ENCODE measurements around the gene SLCO4A1.

SLCO4A1 gene

DNA sequence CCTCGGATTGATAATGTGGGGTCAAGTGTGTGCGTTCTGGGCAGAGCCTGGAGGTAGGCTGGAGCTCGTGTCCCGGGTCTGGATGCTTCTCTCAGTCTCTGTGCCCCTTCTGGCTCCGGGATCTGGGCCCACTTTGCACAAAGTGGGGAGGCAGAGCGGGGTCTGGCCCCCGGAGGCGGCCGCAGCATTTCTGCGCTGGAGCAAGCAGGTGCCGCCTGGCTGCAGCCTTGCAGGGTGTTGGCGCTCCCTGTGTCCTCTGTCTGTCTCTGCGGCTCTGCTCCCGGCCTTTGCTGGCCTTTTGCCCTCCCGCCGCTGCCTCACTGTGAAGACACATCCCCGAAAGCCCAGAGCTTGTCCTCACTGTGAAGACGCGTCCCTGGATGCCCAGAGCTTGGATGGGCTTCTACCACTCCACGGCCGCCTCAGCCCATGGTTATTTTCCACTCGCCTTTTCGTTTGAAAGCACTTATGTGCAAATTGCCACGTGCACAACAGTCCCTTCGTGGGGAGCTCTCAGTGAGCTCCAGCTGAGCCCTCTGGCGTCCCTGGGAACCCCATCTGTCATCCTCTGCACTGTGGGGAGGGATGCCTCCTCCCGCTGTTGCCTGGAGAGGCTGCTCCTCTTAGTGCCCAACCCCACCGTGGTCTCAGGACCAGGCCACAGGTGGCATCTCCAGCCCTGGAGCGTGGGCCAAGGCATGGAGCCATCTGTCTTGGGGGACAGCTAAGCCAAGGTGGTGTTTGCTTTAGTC lies 17.4 kb downstream of the SLCO4A1 start:
- Histone ChIP-seq H3K36me3 (ENCODE audit: control insufficient read depth, low read depth, low read length) (no peaks in the 10 kb centered on the region), H3K27ac (ENCODE audit: low read length) (no peak overlapping the region)

DNA sequence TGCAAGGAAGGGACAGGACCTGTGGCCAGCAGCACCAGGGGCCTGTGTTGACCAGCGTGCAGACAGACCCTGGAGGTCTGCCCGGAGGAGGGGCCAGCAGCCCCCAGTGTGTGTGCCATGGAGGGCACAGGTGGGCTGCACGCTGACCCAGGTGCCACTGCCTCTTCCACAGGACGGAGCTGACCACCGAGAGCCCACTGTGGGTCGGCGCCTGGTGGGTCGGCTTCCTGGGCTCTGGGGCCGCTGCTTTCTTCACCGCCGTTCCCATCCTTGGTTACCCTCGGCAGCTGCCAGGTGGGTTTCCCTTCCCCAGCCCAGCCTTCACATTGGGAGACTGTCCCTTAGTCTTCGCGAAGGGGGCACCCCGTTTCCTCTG lies 17.9 kb downstream of the SLCO4A1 start:
- Histone ChIP-seq H3K9ac (ENCODE audit: low read length) (no peak overlapping the region), H3K9me3 (ENCODE audit: control insufficient read depth, low read depth, low read length) (no peaks in the 10 kb centered on the region), H3K36me3 (ENCODE audit: control insufficient read depth, low read depth, low read length) (no peaks in the 10 kb centered on the region), H3K27me3 (ENCODE audit: control insufficient read depth, insufficient read depth, low read length) (no peaks in the 10 kb centered on the region), H3K27ac (ENCODE audit: low read length) (no peak overlapping the region), H3K4me1 (ENCODE audit: control insufficient read depth, low read depth, low read length) (no peaks in the 10 kb centered on the region), H3K4me3 (ENCODE audit: low read length) (no peak overlapping the region)

More for the DNA sequence above, 17.4 kb downstream of the SLCO4A1 start:
- Histone ChIP-seq H3K27me3 (ENCODE audit: control insufficient read depth, insufficient read depth, low read length) (no peaks in the 10 kb centered on the region), H3K4me1 (ENCODE audit: control insufficient read depth, low read depth, low read length) (no peaks in the 10 kb centered on the region), H3K4me3 (ENCODE audit: low read length) (no peak overlapping the region), H3K9ac (ENCODE audit: low read length) (no peak overlapping the region), H3K9me3 (ENCODE audit: control insufficient read depth, low read depth, low read length) (no peaks in the 10 kb centered on the region)

DNA sequence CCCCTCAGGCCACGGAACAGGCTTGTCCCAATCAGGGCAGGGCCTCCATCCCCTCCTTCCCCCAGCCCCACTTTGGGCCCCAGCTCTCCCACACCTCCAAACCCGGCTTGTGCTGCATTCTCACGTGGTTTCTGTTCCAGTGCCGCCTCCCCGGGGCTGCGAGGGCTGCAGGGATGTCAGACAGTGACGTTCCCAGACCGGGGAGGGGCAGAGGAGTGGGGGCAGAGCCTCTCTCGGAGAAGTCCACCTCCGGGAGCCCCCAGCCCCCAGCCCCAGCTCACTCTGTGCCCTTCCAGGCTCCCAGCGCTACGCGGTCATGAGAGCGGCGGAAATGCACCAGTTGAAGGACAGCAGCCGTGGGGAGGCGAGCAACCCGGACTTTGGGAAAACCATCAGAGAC lies 18.5 kb downstream of the SLCO4A1 start:
- no peak overlapping the region for H3K9ac ChIP-seq (ENCODE audit: low read length)
- no peaks in the 10 kb centered on the region for H3K36me3 ChIP-seq (ENCODE audit: control insufficient read depth, low read depth, low read length)

DNA sequence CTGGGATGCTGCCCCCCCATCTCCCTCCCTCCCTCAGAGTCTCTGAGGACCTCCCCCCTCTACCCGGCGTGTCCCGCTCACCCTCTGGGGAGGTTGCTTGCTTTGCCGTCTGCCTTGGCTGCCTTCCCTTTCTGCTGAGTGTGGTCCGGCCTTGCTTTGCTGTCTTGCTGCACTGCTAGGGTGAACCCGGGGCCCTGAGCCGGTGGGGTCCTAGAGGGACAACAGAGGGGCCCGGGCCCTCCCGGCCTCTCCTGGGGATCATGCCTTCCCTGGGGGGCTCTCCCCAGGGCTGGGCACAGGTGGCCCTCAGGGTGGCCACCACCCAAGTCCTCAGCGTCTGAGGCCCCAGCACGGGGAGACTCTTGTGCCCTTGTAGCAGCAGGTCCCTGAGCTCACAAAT lies 19.3 kb downstream of the SLCO4A1 start:
- Histone ChIP-seq H3K27me3 (ENCODE audit: control insufficient read depth, insufficient read depth, low read length) (no peaks in the 10 kb centered on the region), H3K4me3 (ENCODE audit: low read length) (no peak overlapping the region), H3K9me3 (ENCODE audit: control insufficient read depth, low read depth, low read length) (no peaks in the 10 kb centered on the region), H3K9ac (ENCODE audit: low read length) (no peak overlapping the region), H3K36me3 (ENCODE audit: control insufficient read depth, low read depth, low read length) (no peaks in the 10 kb centered on the region), H3K27ac (ENCODE audit: low read length) (no peak overlapping the region), H3K4me1 (ENCODE audit: control insufficient read depth, low read depth, low read length) (no peaks in the 10 kb centered on the region)

More for the DNA sequence above, 18.5 kb downstream of the SLCO4A1 start:
- no peaks in the 10 kb centered on the region for H3K4me1 ChIP-seq (ENCODE audit: control insufficient read depth, low read depth, low read length)
- H3K27ac ChIP-seq (ENCODE audit: low read length), result no peak overlapping the region
- no peaks in the 10 kb centered on the region for H3K27me3 ChIP-seq (ENCODE audit: control insufficient read depth, insufficient read depth, low read length)
- no peaks in the 10 kb centered on the region for H3K9me3 ChIP-seq (ENCODE audit: control insufficient read depth, low read depth, low read length)
- no peak overlapping the region for H3K4me3 ChIP-seq (ENCODE audit: low read length)

DNA sequence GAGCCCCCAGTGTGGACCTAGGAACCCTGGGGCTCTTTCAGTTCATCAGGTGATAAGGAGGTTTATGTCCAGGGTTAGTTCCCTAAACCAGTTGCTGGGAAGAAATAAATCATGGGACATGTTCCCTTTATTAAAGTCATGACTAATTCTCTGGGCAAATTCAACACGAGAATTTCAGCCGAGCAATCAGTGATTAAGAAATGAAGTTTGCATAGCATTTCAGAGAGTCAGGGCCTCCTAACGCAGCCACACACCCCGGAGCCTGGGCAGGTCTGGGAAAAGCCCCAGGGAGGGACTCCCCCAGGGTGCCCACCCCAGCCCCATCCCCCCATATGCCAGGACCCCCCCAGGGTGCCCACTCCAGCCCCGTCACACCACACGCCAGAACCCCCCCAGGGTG lies 20.1 kb downstream of the SLCO4A1 start:
- H3K27me3 ChIP-seq (ENCODE audit: control insufficient read depth, insufficient read depth, low read length), result no peaks in the 10 kb centered on the region
- no peak overlapping the region for H3K9ac ChIP-seq (ENCODE audit: low read length)
- no peak overlapping the region for H3K4me3 ChIP-seq (ENCODE audit: low read length)
- H3K27ac ChIP-seq (ENCODE audit: low read length), result no peak overlapping the region
- H3K4me1 ChIP-seq (ENCODE audit: control insufficient read depth, low read depth, low read length), result no peaks in the 10 kb centered on the region
- H3K36me3 ChIP-seq (ENCODE audit: control insufficient read depth, low read depth, low read length), result no peaks in the 10 kb centered on the region
- no peaks in the 10 kb centered on the region for H3K9me3 ChIP-seq (ENCODE audit: control insufficient read depth, low read depth, low read length)

DNA sequence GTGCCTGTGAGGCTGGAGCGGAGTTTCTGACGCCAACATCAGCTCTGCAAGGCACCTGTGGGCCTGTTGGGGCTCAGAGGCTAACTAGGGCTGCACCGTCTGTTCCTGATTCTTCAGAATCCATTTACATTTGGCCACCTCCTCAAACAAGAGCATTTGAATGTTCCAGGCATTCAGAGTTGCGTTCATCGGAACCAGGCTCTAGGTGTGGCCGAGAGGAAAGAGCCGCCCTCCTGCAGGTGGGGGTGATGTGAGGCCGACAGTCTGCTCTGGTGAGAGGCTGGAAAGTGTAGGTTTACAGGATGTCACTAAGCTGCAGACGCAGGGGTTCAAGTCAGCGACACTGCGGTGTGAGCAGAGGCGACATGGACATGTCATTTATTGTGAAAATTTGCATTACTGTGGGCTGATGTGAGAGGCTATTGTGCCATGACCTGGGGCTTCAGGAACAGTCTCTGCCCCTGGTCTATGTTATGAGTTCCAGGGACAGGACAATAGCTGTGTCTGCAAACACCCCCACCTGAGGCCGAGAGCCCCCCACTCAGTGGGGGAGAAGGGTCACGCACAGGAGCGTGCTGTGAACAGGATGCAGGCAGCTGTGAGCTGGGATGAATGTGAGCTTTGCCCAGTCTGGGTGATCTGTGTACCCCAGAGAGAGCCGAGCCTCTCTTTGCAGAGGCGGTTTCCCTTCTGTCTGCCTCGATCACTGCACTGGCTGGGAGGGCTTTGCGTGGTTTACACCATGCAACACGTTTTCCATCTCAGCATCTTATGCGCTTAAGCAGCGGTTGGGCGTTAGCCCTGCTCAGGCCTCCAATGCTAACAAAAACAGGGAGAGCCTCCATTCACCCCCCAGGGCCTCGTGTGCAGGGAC lies 21.1 kb downstream of the SLCO4A1 start:
- no peak overlapping the region for H3K27ac ChIP-seq (ENCODE audit: low read length)
- H3K4me1 ChIP-seq (ENCODE audit: control insufficient read depth, low read depth, low read length), result no peaks in the 10 kb centered on the region
- no peak overlapping the region for H3K9ac ChIP-seq (ENCODE audit: low read length)
- no peaks in the 10 kb centered on the region for H3K36me3 ChIP-seq (ENCODE audit: control insufficient read depth, low read depth, low read length)
- H3K9me3 ChIP-seq (ENCODE audit: control insufficient read depth, low read depth, low read length), result no peaks in the 10 kb centered on the region
- no peaks in the 10 kb centered on the region for H3K27me3 ChIP-seq (ENCODE audit: control insufficient read depth, insufficient read depth, low read length)
- H3K4me3 ChIP-seq (ENCODE audit: low read length), result no peak overlapping the region

DNA sequence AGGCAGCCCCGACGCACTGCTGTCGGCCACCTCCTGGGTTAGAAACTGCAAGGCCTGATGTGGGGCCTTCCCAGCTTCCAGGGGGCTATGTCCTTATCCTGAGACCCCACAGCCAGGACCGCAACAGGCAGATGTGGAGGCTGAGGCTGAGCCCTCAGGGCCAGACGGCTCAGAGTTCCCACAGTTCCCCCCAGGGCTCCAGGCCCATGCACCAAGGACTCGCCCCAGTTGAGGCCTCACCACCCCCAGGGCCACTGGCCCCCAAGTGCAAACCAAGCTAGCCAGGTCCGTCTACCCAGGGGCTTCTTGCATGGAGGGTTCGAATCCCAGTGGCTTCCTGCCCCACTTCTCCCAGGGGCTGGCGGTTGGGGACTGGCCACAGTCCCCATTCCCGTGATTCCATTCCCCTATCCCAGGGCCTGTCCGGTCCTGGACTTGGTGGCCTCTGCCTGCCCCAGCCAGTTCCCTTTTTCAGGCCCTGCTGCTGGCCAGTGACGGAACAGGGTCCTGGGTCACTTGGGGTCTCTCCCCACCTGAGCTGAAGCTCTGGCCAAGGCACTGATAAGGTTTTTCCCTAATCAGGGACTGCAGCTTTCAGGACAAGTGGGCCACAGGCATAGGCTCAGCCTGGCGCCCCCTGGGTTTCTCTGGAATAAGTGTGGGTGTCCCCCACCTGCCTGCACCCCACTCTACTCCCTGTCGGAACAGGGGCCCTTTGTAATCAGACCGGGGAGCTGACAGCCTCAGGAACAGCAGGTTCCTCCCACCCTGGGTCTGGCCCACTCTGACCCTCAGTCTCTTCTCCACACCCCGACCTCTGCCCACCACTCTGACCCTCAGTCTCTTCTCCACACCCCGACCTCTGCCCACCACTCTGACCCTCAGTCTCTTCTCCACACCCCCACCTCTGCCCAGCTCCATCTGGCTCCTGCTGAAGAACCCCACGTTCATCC lies 22.0 kb downstream of the SLCO4A1 start:
- H3K9ac ChIP-seq (ENCODE audit: low read length), result no peak overlapping the region
- H3K36me3 ChIP-seq (ENCODE audit: control insufficient read depth, low read depth, low read length), result no peaks in the 10 kb centered on the region
- H3K4me3 ChIP-seq (ENCODE audit: low read length), result no peak overlapping the region
- H3K27me3 ChIP-seq (ENCODE audit: control insufficient read depth, insufficient read depth, low read length), result no peaks in the 10 kb centered on the region
- no peaks in the 10 kb centered on the region for H3K4me1 ChIP-seq (ENCODE audit: control insufficient read depth, low read depth, low read length)
- H3K27ac ChIP-seq (ENCODE audit: low read length), result no peak overlapping the region
- no peaks in the 10 kb centered on the region for H3K9me3 ChIP-seq (ENCODE audit: control insufficient read depth, low read depth, low read length)

DNA sequence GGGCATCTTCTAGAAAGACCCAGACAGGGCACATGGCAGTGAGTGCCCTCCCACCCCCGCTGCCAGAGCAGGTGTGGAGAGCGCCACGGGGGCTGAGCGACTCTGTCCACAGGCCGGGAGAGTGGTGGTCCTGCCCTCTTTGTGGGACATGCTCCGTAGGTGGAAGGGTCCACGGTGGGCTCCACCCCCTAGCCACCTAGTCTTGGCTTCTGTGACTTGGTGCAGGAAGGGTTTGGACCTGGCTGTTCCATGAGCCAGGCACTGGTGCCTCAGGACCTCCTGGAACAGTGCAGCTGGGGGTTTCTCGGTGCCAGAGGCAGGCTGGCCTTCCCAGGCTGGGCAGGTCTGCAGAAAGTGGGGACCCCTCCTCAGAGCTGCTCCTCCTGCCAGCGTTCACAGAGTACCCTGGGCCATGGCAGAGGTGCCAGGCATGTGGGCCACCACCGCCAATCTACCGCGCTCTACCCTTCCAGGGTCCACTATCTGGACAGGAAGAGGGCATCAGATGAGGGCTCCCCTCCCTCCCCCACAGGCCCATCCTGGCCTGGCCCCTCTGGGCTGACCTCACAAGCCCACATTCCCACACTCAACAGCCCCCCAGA lies 23.0 kb downstream of the SLCO4A1 start:
- Histone ChIP-seq H3K4me1 (ENCODE audit: control insufficient read depth, low read depth, low read length) (no peaks in the 10 kb centered on the region), H3K36me3 (ENCODE audit: control insufficient read depth, low read depth, low read length) (no peaks in the 10 kb centered on the region), H3K9ac (ENCODE audit: low read length) (no peak overlapping the region), H3K27me3 (ENCODE audit: control insufficient read depth, insufficient read depth, low read length) (no peaks in the 10 kb centered on the region), H3K9me3 (ENCODE audit: control insufficient read depth, low read depth, low read length) (no peaks in the 10 kb centered on the region), H3K27ac (ENCODE audit: low read length) (no peak overlapping the region), H3K4me3 (ENCODE audit: low read length) (no peak overlapping the region)

DNA sequence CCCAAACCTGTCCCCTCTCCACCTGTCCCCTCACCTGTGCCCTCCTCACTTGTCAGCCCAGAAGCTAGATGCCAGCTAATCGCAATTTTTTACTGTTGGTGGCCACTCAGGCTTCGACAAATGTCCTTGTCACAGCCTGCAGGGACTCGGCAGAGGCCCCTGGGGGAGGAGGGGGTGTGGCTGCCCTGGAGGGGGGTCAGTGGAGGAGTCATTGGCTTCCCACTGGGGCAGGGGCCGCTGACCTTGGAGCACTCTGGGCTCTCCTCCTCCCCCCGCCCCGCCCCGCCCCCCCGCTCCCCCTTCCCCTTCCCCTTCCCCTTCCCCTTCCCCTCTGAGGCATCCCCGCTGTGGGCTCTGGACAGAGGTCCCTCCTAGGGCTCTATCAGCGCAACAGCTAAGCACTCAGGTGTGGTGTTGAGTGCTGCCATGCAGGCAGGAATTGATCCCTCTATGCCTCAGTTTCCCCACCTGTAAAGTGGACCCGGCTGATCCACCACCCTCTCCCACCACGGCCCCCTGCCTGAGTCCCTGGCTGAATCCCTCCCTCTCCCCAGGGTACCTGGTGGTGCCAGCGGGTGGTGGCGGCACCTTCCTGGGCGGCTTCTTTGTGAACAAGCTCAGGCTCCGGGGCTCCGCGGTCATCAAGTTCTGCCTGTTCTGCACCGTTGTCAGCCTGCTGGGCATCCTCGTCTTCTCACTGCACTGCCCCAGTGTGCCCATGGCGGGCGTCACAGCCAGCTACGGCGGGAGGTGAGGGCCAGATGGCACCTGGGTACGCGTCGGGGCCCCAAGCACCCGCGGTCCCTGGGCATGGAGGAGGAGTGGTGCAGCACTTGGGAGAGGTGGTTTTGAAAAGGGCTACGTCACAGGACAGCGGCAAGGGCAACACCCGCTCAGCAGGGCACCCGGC lies 23.8 kb downstream of the SLCO4A1 start:
- no peaks in the 10 kb centered on the region for H3K9me3 ChIP-seq (ENCODE audit: control insufficient read depth, low read depth, low read length)
- H3K4me3 ChIP-seq (ENCODE audit: low read length), result no peak overlapping the region
- H3K4me1 ChIP-seq (ENCODE audit: control insufficient read depth, low read depth, low read length), result no peaks in the 10 kb centered on the region
- no peak overlapping the region for H3K27ac ChIP-seq (ENCODE audit: low read length)
- no peak overlapping the region for H3K9ac ChIP-seq (ENCODE audit: low read length)
- H3K36me3 ChIP-seq (ENCODE audit: control insufficient read depth, low read depth, low read length), result no peaks in the 10 kb centered on the region
- H3K27me3 ChIP-seq (ENCODE audit: control insufficient read depth, insufficient read depth, low read length), result no peaks in the 10 kb centered on the region

DNA sequence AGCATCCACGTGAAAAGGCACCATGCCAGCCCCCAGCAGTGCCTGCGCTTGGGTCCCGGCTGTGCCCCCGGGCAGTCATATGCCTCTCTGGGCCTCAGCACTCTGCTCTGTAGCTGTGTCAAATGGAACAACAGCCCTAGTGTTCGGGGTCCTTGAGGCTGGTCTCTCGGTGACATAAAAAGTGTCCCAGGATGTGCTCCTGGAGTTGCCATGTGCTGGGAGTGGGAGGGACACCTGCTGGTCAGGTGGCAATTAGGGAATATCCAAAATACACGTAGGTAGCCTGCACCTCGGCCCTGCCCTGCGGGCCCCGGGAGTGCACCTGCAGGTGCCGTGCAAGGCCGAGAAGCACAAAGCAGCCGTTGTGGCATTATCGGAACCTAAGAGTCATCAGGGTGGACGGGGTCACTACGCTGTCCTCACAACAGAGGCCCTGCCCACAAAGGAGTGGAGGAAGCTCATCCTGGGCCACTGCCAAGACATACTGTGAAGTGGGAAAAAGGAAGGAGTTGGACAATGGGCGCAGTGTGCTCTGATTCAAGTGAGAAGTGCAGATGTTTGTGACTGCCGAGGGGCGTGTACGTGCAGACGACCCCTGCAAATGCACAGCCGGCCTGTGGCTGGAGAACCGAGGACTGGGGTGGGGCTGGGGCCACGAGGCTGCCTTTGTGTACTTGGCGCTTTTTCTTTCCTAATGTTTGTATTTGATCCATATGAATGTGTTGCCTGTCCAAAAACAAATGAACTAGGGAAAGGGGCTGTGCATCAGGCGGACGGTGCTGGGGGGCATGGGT lies 24.6 kb downstream of the SLCO4A1 start:
- Histone ChIP-seq H3K27me3 (ENCODE audit: control insufficient read depth, insufficient read depth, low read length) (no peaks in the 10 kb centered on the region), H3K27ac (ENCODE audit: low read length) (no peak overlapping the region), H3K4me3 (ENCODE audit: low read length) (no peak overlapping the region), H3K9me3 (ENCODE audit: control insufficient read depth, low read depth, low read length) (no peaks in the 10 kb centered on the region), H3K4me1 (ENCODE audit: control insufficient read depth, low read depth, low read length) (no peaks in the 10 kb centered on the region), H3K36me3 (ENCODE audit: control insufficient read depth, low read depth, low read length) (no peaks in the 10 kb centered on the region), H3K9ac (ENCODE audit: low read length) (no peak overlapping the region)

Data from iPS-18a (cell line).